ENCODE data around the gene LMOD2.

LMOD2 gene

DNA sequence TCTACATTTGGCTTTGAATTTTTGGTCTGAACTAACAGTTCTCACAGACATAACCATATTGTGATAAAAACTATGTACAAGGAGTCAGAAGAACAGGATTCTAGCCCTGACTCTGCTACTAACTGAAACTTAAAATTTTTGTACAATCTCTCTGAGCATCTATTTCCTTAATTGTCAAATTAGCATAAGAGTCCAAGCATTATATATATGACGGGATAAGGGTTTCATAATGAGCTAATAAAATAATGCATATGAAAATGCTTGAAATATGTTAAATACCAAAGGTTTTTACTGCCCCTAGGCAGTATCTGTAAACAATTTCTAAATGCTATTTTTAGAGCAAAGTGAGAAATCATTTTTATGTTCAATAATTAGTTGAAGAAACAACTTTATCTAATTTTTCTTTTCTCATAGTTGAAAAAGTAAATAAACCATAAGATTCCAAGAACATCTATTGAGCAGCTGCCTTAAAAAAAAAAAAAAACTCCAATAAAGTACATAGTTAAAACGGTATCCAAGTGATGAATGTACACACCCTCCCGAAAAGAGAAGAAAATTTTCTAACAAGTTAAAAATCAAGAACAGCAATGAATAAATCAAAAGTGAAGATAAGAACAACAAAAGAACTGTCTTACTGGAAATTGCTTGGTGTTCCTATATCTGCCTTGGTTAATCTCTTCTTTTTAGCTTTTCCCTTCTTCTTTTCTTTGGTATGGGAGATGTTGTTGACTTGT, 40.4 kb downstream of the LMOD2 start:
- H4K8ac ChIP-seq (ENCODE audit: low read depth, low read length), result no peak overlapping the region
- H3K9ac ChIP-seq (ENCODE audit: low read length), result no peak overlapping the region
- no CpG with 5 or more reads among the region's 3 CpGs for WGBS (ENCODE audit: extremely low coverage, insufficient coverage, low lambda C conversion rate)
- no peak overlapping the region for H3K4me3 ChIP-seq (ENCODE audit: low read length)
- H3K18ac ChIP-seq (ENCODE audit: low read length), result no peak overlapping the region
- H3K79me2 ChIP-seq (ENCODE audit: control insufficient read depth, insufficient read depth, low read length), result no peaks in the 10 kb centered on the region
- no peak overlapping the region for H3K23ac ChIP-seq (ENCODE audit: low read length)
- no peaks in the 10 kb centered on the region for H3K4me1 ChIP-seq (ENCODE audit: control insufficient read depth, low read depth, low read length)
- H3K79me1 ChIP-seq (ENCODE audit: low read length), result no peaks in the 10 kb centered on the region
- DNase-seq, result no peak
- no peak overlapping the region for H4K5ac ChIP-seq (ENCODE audit: low read length)
- no peak overlapping the region for H2BK120ac ChIP-seq (ENCODE audit: low read depth, low read length)
- no peaks in the 10 kb centered on the region for H3K36me3 ChIP-seq (ENCODE audit: control insufficient read depth, insufficient read depth, low read length)
- H3K4me2 ChIP-seq (ENCODE audit: low read length), result no peak overlapping the region
- H3K27ac ChIP-seq (ENCODE audit: low read depth, low read length), result no peak overlapping the region
- no peaks in the 10 kb centered on the region for H3K27me3 ChIP-seq (ENCODE audit: insufficient read depth, low read length, poor library complexity)
- H2AK5ac ChIP-seq (ENCODE audit: low read length), result no peak overlapping the region
- no peak overlapping the region for H2BK15ac ChIP-seq (replicated peaks; ENCODE audit: low read depth)
- H3K4ac ChIP-seq (ENCODE audit: low read depth, low read length), result no peak overlapping the region
- no peak overlapping the region for H2BK5ac ChIP-seq (ENCODE audit: low read length)
- H3K56ac ChIP-seq (ENCODE audit: low read length), result no peak overlapping the region

DNA sequence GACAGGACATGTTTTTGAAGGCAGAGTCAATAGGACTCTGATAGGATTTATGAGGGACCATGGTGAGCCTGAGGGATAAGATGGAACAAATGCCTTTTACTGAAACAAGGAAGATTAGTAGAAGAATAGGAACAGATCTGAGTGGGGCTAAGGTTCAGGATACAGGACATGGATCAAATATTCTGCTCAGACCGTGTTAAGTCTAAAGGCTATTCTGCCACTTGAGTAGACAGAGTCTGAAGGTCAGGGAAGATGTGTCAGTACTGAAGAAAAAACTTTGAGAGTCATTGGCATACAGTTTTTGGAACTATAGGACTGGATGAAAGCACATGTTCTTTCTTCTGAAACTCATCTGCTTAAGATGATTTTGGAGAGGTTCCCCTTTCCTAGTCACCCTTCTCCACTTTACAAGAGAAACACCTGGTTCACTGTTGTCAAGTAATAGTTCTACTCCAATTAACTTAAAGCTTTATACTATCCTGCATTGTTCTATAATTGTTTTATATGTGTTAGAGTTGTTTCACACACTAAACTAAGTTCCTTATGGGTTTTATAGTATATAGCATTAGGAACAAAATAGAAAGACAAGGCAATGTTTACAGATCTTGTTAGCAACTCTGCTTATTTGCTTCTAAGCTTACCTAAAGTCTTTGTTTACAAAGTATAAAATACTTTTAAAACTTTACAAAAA, 49.7 kb downstream of the LMOD2 start:
- peaks cover 3% of the 10 kb centered on the region for H3K79me2 ChIP-seq (ENCODE audit: control insufficient read depth, insufficient read depth, low read length)
- no peak for DNase-seq
- no peak overlapping the region for H3K56ac ChIP-seq (ENCODE audit: low read length)
- H2BK120ac ChIP-seq (ENCODE audit: low read depth, low read length), result no peak overlapping the region
- H3K36me3 ChIP-seq (ENCODE audit: control insufficient read depth, insufficient read depth, low read length), result no peaks in the 10 kb centered on the region
- no peak overlapping the region for H3K18ac ChIP-seq (ENCODE audit: low read length)
- no peak overlapping the region for H2BK15ac ChIP-seq (replicated peaks; ENCODE audit: low read depth)
- no peak overlapping the region for H3K4me3 ChIP-seq (ENCODE audit: low read length)
- no peak overlapping the region for H3K4ac ChIP-seq (ENCODE audit: low read depth, low read length)
- H3K27ac ChIP-seq (ENCODE audit: low read depth, low read length), result no peak overlapping the region
- H3K27me3 ChIP-seq (ENCODE audit: insufficient read depth, low read length, poor library complexity), result no peaks in the 10 kb centered on the region
- no peak overlapping the region for H2AK5ac ChIP-seq (ENCODE audit: low read length)
- no peak overlapping the region for H4K8ac ChIP-seq (ENCODE audit: low read depth, low read length)
- H3K4me1 ChIP-seq (ENCODE audit: control insufficient read depth, low read depth, low read length), result no peaks in the 10 kb centered on the region
- H3K23ac ChIP-seq (ENCODE audit: low read length), result no peak overlapping the region
- no CpG with 5 or more reads among the region's 1 CpG for WGBS (ENCODE audit: extremely low coverage, insufficient coverage, low lambda C conversion rate)
- H3K9ac ChIP-seq (ENCODE audit: low read length), result no peak overlapping the region
- no peak overlapping the region for H3K4me2 ChIP-seq (ENCODE audit: low read length)
- H4K5ac ChIP-seq (ENCODE audit: low read length), result no peak overlapping the region
- peaks cover 2% of the 10 kb centered on the region for H3K79me1 ChIP-seq (ENCODE audit: low read length)
- H2BK5ac ChIP-seq (ENCODE audit: low read length), result no peak overlapping the region

DNA sequence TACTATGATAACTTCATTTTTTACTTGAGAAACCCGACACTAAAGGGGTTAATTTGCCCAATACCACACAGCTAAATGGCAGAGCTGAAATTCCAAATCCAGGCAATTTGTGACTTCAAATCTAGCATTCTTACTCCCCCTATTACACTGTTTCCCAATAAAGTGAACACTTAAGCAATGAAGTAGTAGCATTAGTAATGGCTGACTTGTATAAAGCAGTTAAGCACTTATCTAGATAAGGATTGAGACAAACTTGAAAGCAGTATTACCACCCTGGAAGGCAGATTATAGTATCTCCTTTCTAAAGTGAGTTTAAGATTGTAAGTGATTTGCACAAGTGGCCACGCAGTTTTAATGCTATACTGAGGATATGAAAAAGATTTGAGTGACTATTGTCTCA, 53.9 kb downstream of the LMOD2 start:
- peak; percentile 57 for DNase-seq
- WGBS (ENCODE audit: extremely low coverage, insufficient coverage, low lambda C conversion rate), result no CpG with 5 or more reads among the region's 2 CpGs
- no peak overlapping the region for H3K4ac ChIP-seq (ENCODE audit: low read depth, low read length)

DNA sequence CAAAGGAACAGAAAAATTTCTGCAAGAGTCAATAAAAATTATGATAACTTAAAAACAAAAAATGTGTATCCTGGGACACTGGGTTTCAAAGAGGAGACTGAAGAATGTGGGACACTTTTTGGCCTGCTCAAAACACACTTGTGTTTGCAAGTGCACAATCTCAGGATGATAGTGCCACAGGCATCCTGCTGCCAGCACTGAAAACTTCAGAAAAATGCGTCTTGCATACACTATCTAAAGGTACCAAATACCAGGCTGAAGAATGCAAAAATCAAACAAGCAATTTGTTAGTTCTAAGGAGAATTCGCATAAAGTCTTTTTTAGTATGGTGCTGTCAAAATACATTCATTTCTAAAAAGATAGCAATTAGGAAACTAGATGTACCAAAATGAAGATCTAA, 55.0 kb downstream of the LMOD2 start:
- H3K23ac ChIP-seq (ENCODE audit: low read length), result no peak overlapping the region
- WGBS (ENCODE audit: extremely low coverage, insufficient coverage, low lambda C conversion rate), result no CpG with 5 or more reads among the region's 2 CpGs
- H2AK5ac ChIP-seq (ENCODE audit: low read length), result no peak overlapping the region
- no peak overlapping the region for H3K18ac ChIP-seq (ENCODE audit: low read length)
- no peak overlapping the region for H2BK15ac ChIP-seq (replicated peaks; ENCODE audit: low read depth)
- H3K79me1 ChIP-seq (ENCODE audit: low read length), result peaks cover 2% of the 10 kb centered on the region
- no peak overlapping the region for H2BK120ac ChIP-seq (ENCODE audit: low read depth, low read length)
- no peak overlapping the region for H3K4ac ChIP-seq (ENCODE audit: low read depth, low read length)
- H3K9ac ChIP-seq (ENCODE audit: low read length), result no peak overlapping the region
- no peak overlapping the region for H4K5ac ChIP-seq (ENCODE audit: low read length)
- H3K36me3 ChIP-seq (ENCODE audit: control insufficient read depth, insufficient read depth, low read length), result no peaks in the 10 kb centered on the region
- H3K79me2 ChIP-seq (ENCODE audit: control insufficient read depth, insufficient read depth, low read length), result peaks cover 8% of the 10 kb centered on the region
- H4K8ac ChIP-seq (ENCODE audit: low read depth, low read length), result no peak overlapping the region
- no peak overlapping the region for H3K4me2 ChIP-seq (ENCODE audit: low read length)
- H3K27me3 ChIP-seq (ENCODE audit: insufficient read depth, low read length, poor library complexity), result no peaks in the 10 kb centered on the region
- peak; percentile 31 for DNase-seq
- no peak overlapping the region for H3K4me3 ChIP-seq (ENCODE audit: low read length)
- H3K56ac ChIP-seq (ENCODE audit: low read length), result no peak overlapping the region
- H3K27ac ChIP-seq (ENCODE audit: low read depth, low read length), result no peak overlapping the region
- no peak overlapping the region for H2BK5ac ChIP-seq (ENCODE audit: low read length)
- peaks cover 1% of the 10 kb centered on the region for H3K4me1 ChIP-seq (ENCODE audit: control insufficient read depth, low read depth, low read length)

More for the DNA sequence above, 53.9 kb downstream of the LMOD2 start:
- no peak overlapping the region for H3K9ac ChIP-seq (ENCODE audit: low read length)
- H2BK120ac ChIP-seq (ENCODE audit: low read depth, low read length), result no peak overlapping the region
- H3K18ac ChIP-seq (ENCODE audit: low read length), result no peak overlapping the region
- no peak overlapping the region for H2BK15ac ChIP-seq (replicated peaks; ENCODE audit: low read depth)
- H3K4me1 ChIP-seq (ENCODE audit: control insufficient read depth, low read depth, low read length), result peaks cover 1% of the 10 kb centered on the region
- H3K36me3 ChIP-seq (ENCODE audit: control insufficient read depth, insufficient read depth, low read length), result no peaks in the 10 kb centered on the region
- H3K4me3 ChIP-seq (ENCODE audit: low read length), result no peak overlapping the region
- H2AK5ac ChIP-seq (ENCODE audit: low read length), result no peak overlapping the region
- no peak overlapping the region for H4K5ac ChIP-seq (ENCODE audit: low read length)
- H3K56ac ChIP-seq (ENCODE audit: low read length), result no peak overlapping the region
- peaks cover 2% of the 10 kb centered on the region for H3K79me1 ChIP-seq (ENCODE audit: low read length)
- H3K27ac ChIP-seq (ENCODE audit: low read depth, low read length), result no peak overlapping the region
- no peak overlapping the region for H3K4me2 ChIP-seq (ENCODE audit: low read length)
- no peak overlapping the region for H3K23ac ChIP-seq (ENCODE audit: low read length)
- H3K79me2 ChIP-seq (ENCODE audit: control insufficient read depth, insufficient read depth, low read length), result peaks cover 7% of the 10 kb centered on the region
- no peak overlapping the region for H2BK5ac ChIP-seq (ENCODE audit: low read length)
- H3K27me3 ChIP-seq (ENCODE audit: insufficient read depth, low read length, poor library complexity), result no peaks in the 10 kb centered on the region
- no peak overlapping the region for H4K8ac ChIP-seq (ENCODE audit: low read depth, low read length)

DNA sequence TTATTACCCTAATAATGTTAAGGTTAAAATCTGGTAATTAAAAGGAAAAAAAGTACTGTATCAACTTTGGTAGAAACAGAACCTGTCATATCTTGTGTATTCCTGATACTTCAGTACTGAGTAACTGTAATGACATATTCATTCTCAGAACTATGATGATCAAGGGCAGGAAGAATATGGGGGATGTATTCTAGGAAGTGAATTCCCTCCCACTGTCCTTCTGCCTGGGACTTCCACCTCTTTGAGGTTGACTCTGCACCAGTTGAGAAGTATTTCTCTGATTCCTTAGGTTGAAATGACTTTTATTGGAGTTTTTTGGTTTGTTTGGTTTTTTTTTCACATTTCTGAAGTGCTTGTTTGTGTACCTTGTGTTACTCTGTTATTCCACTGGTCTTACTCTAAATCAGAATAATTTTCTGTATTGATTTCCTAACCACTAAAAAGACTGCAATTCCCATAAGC, 56.2 kb downstream of the LMOD2 start:
- Histone ChIP-seq H3K4me3 (ENCODE audit: low read length) (no peak overlapping the region), H3K79me1 (ENCODE audit: low read length) (peaks cover 2% of the 10 kb centered on the region), H3K36me3 (ENCODE audit: control insufficient read depth, insufficient read depth, low read length) (no peaks in the 10 kb centered on the region), H3K18ac (ENCODE audit: low read length) (no peak overlapping the region), H3K23ac (ENCODE audit: low read length) (no peak overlapping the region), H3K4me2 (ENCODE audit: low read length) (no peak overlapping the region), H2AK5ac (ENCODE audit: low read length) (no peak overlapping the region), H3K27ac (ENCODE audit: low read depth, low read length) (no peak overlapping the region), H2BK15ac (replicated peaks; ENCODE audit: low read depth) (no peak overlapping the region), H4K5ac (ENCODE audit: low read length) (no peak overlapping the region), H3K56ac (ENCODE audit: low read length) (no peak overlapping the region), H4K8ac (ENCODE audit: low read depth, low read length) (no peak overlapping the region), H3K4me1 (ENCODE audit: control insufficient read depth, low read depth, low read length) (peaks cover 1% of the 10 kb centered on the region), H3K9ac (ENCODE audit: low read length) (no peak overlapping the region), H3K4ac (ENCODE audit: low read depth, low read length) (no peak overlapping the region), H2BK5ac (ENCODE audit: low read length) (no peak overlapping the region), H3K79me2 (ENCODE audit: control insufficient read depth, insufficient read depth, low read length) (peaks cover 10% of the 10 kb centered on the region), H3K27me3 (ENCODE audit: insufficient read depth, low read length, poor library complexity) (no peaks in the 10 kb centered on the region), H2BK120ac (ENCODE audit: low read depth, low read length) (no peak overlapping the region)
- DNase-seq, result no peak
